NT2/D1 (cell line): Measurements from ENCODE around the gene WDR70.

ENCODE experiments used
- SUZ12 ChIP-seq: IDR thresholded peaks from 2 replicates; pipeline ENCODE4 v1.6.1; 2011; ENCODE audit not compliant: insufficient read length, insufficient read depth; ENCODE audit errors: extremely low read depth
- YY1 ChIP-seq: IDR thresholded peaks from 2 replicates; pipeline ENCODE4 v1.6.1; 2011; ENCODE audit not compliant: insufficient read length, insufficient read depth
- ZNF274 ChIP-seq: IDR thresholded peaks from 2 replicates; pipeline ENCODE4 v1.6.1; 2011; ENCODE audit warnings: mild to moderate bottlenecking, low read depth, low read length

GRCh38 chr5:37712750-37713149 is 333.6 kb downstream of the WDR70 start:
- TF ChIP-seq ZNF274 (no peak), SUZ12 (no peak), YY1 (no peak)
